ENCODE data around the gene PINK1. TPM values are rescaled to one million over a fixed set of nuclear protein-coding genes. Genes with fewer than 3 reads are reported as not detected.
"Not testable (repeated sequence)": the region's sequence is repeated elsewhere in the genome, so short reads cannot be mapped to it uniquely, and the experiment has no call there.

The PINK1 gene
- total RNA-seq, 4 donors from 2014 or later: 175 to 330 (median 242) TPM

- peak overlapping the region in 2 of 4 donors; percentile 28 to 51 for H3K27ac ChIP-seq (replicated peaks in 1 of 4)
- H3K36me3 ChIP-seq: peaks cover 0 to 15% (median 0%) of the 10 kb centered on the region in 4 donors
- WGBS: no CpG with 5 or more reads among the region's 1 CpG
- DNase-seq (ENCODE audit: extremely low spot score): no peak
- no peak for TF ChIP-seq CTCF (IDR thresholded peaks at IDR 0.05)
- H3K9me3 ChIP-seq: no peaks in the 10 kb centered on the region
- peaks cover 6 to 8% (median 8%) of the 10 kb centered on the region in 4 donors for H3K4me1 ChIP-seq
- H3K27me3 ChIP-seq: no peaks in the 10 kb centered on the region
- intact Hi-C loops (cut with DNase I): no loop called here
- H3K4me3 ChIP-seq: no peak overlapping the region
These were observed 33.5 kb downstream of the PINK1 start for GRCh38 chr1:20666804-20667203.

- Histone ChIP-seq H3K27ac (replicated peaks in 1 of 4) (no peak overlapping the region), H3K27me3 (no peaks in the 10 kb centered on the region), H3K4me1 (no peaks in the 10 kb centered on the region), H3K36me3 (peaks cover 0 to 20% (median 0%) of the 10 kb centered on the region in 4 donors), H3K4me3 (no peak overlapping the region), H3K9me3 (no peaks in the 10 kb centered on the region)
- DNase-seq (ENCODE audit: extremely low spot score): no peak
- intact Hi-C loops (cut with DNase I): no loop called here
- TF ChIP-seq EP300 (IDR thresholded peaks at IDR 0.05) (no peak), CTCF (IDR thresholded peaks at IDR 0.05) (no peak), POLR2AphosphoS5 (IDR thresholded peaks at IDR 0.05) (no peak), POLR2A (IDR thresholded peaks at IDR 0.05; ENCODE audit: low read depth) (no peak)
- WGBS: 100% methylated on average over 1 of the region's 1 CpG
These were observed 35.3 kb downstream of the PINK1 start for GRCh38 chr1:20668581-20668980.

DNA sequence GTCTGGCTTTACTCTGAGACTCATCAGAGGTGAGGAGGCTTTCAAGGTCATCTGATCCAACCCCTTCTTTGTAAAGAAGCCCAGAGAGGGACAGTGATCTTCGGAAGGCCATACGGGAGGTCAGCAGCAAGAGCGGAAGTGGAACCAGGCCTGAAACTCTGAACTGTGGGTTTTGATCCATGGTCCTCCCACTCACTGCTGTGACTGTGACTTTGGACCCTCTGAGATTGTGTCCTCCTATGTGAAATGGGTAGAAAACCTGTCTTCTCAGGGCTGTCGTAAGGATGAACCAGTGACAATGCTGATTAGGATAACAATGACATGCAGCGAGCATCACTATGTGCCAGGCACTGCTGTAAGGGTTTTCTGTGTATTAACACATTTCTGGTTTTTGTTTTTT lies 37.7 kb downstream of the PINK1 start:
- 95% methylated on average over 5 of the region's 5 CpGs for WGBS
- no peak for DNase-seq (ENCODE audit: extremely low spot score)
- TF ChIP-seq POLR2AphosphoS5 (IDR thresholded peaks at IDR 0.05): no peak
- TF ChIP-seq CTCF (IDR thresholded peaks at IDR 0.05): no peak
- no peak for TF ChIP-seq EP300 (IDR thresholded peaks at IDR 0.05)
- no peak for TF ChIP-seq POLR2A (IDR thresholded peaks at IDR 0.05; ENCODE audit: low read depth)
- no peak overlapping the region for H3K27ac ChIP-seq (replicated peaks in 1 of 4)
- intact Hi-C loops (cut with DNase I): no loop called here
- no peaks in the 10 kb centered on the region for H3K4me1 ChIP-seq
- no peak overlapping the region for H3K4me3 ChIP-seq
- no peaks in the 10 kb centered on the region for H3K27me3 ChIP-seq
- H3K9me3 ChIP-seq: no peaks in the 10 kb centered on the region
- H3K36me3 ChIP-seq: peaks cover 0 to 30% (median 0%) of the 10 kb centered on the region in 4 donors

GRCh38 chr1:20672265-20672632 lies 39.0 kb downstream of the PINK1 start:
- H3K36me3 ChIP-seq: peaks cover 0 to 34% (median 0%) of the 10 kb centered on the region in 4 donors
- intact Hi-C loops (cut with DNase I): no loop called here
- no peak for TF ChIP-seq POLR2AphosphoS5 (IDR thresholded peaks at IDR 0.05)
- TF ChIP-seq CTCF (IDR thresholded peaks at IDR 0.05): no peak
- TF ChIP-seq EP300 (IDR thresholded peaks at IDR 0.05): no peak
- no peak for TF ChIP-seq POLR2A (IDR thresholded peaks at IDR 0.05; ENCODE audit: low read depth)
- DNase-seq (ENCODE audit: extremely low spot score): no peak
- no peaks in the 10 kb centered on the region for H3K4me1 ChIP-seq
- H3K27ac ChIP-seq (replicated peaks in 1 of 4): no peak overlapping the region
- H3K4me3 ChIP-seq: no peak overlapping the region
- no peaks in the 10 kb centered on the region for H3K27me3 ChIP-seq
- WGBS: 98% methylated on average over 4 of the region's 4 CpGs
- no peaks in the 10 kb centered on the region for H3K9me3 ChIP-seq

DNA sequence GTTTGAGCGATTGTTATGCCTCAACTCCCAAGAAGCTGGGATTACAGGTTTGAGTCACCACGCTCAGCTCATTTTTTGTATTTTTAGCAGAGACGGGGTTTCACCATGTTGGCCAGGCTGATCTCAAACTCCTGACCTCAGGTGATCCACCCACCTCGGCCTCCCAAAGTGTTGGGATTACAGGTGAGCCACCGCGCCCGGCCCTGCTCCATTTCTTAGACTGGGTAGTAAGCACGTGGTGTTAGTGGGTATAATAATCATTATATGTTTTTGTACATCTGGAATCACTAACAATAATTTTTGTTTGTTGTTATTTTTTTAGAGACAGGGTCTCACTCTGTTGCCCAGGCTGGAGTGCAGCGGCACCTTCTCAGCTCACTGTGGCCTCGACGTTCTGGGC lies 40.4 kb downstream of the PINK1 start:
- WGBS: 96% methylated on average over 11 of the region's 11 CpGs
- H3K27ac ChIP-seq (replicated peaks in 1 of 4); H3K27me3 ChIP-seq; H3K9me3 ChIP-seq; H3K4me1 ChIP-seq; H3K4me3 ChIP-seq; intact Hi-C loops (cut with DNase I); DNase-seq (ENCODE audit: extremely low spot score): not testable (repeated sequence)
- peaks cover 0 to 35% (median 0%) of the 10 kb centered on the region in 4 donors for H3K36me3 ChIP-seq
